ENCODE data around the gene SLC9C2.

Gene SLC9C2

GRCh38 chr1:173590557-173590956, 12.3 kb downstream of the SLC9C2 start:
- Histone ChIP-seq H3K4me3 (no peak overlapping the region), H3K27ac (no peak overlapping the region), H3K9me3 (no peaks in the 10 kb centered on the region), H3K4me1 (no peaks in the 10 kb centered on the region), H3K36me3 (no peaks in the 10 kb centered on the region), H3K27me3 (no peaks in the 10 kb centered on the region)
- no peak for DNase-seq
- TF ChIP-seq, protein P1, sequence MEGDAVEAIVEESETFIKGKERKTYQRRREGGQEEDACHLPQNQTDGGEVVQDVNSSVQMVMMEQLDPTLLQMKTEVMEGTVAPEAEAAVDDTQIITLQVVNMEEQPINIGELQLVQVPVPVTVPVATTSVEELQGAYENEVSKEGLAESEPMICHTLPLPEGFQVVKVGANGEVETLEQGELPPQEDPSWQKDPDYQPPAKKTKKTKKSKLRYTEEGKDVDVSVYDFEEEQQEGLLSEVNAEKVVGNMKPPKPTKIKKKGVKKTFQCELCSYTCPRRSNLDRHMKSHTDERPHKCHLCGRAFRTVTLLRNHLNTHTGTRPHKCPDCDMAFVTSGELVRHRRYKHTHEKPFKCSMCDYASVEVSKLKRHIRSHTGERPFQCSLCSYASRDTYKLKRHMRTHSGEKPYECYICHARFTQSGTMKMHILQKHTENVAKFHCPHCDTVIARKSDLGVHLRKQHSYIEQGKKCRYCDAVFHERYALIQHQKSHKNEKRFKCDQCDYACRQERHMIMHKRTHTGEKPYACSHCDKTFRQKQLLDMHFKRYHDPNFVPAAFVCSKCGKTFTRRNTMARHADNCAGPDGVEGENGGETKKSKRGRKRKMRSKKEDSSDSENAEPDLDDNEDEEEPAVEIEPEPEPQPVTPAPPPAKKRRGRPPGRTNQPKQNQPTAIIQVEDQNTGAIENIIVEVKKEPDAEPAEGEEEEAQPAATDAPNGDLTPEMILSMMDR (IDR thresholded peaks at IDR 0.05): no peak
- intact Hi-C loops (cut with DNase I; ENCODE audit: low total_unique reads): no loop called here

- H3K4me3 ChIP-seq: no peak overlapping the region
- intact Hi-C loops (cut with DNase I; ENCODE audit: low total_unique reads): no loop called here
- H3K4me1 ChIP-seq: no peaks in the 10 kb centered on the region
- H3K9me3 ChIP-seq: no peaks in the 10 kb centered on the region
- no peak for DNase-seq
- no peak overlapping the region for H3K27ac ChIP-seq
- no peaks in the 10 kb centered on the region for H3K36me3 ChIP-seq
- TF ChIP-seq, protein P1 (IDR thresholded peaks at IDR 0.05): no peak
- no peaks in the 10 kb centered on the region for H3K27me3 ChIP-seq
These were observed 21.3 kb downstream of the SLC9C2 start for GRCh38 chr1:173581383-173582079.

DNA sequence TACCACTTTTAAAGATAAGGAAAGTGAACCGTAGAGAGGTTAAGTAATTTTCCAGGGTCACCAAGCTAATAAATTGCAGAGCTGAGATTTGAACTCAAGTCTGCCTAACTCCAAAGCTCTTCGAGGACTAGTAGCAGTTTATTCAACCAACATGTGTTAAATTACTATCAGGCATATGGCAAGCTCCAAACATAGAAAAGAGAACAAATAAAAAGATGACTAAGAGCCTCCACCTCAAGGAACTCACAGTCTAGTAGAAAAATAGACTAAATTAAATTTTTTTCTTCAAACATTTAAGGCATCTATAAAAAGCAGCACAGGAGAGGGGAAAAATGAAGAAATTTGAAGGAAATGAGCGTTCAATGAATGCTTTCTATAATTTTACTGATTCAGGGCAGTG, 22.2 kb downstream of the SLC9C2 start:
- Histone ChIP-seq H3K27me3 (no peaks in the 10 kb centered on the region), H3K27ac (no peak overlapping the region), H3K36me3 (no peaks in the 10 kb centered on the region), H3K4me3 (no peak overlapping the region), H3K9me3 (no peaks in the 10 kb centered on the region), H3K4me1 (no peaks in the 10 kb centered on the region)
- TF ChIP-seq, protein P1 (IDR thresholded peaks at IDR 0.05): no peak
- no peak for DNase-seq
- intact Hi-C loops (cut with DNase I; ENCODE audit: low total_unique reads): no loop called here

DNA sequence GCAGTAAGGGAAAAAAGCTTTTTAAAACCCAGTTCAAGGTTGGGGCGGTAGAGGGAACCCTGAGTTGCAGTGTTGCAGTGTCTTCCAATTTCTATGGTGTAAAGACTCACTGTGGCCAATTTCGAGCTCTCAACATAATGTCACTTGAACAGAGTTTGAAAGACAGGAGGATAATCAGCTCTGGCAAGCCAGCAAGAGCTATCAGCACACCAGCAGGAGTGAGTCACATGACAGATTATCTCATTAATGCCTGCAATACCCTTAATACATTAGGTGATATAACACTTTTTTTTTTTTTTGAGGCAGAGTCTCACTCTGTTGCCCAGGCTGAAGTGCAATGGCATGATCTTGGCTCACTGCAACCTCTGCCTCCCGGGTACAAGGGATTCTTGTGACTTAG, 22.8 kb downstream of the SLC9C2 start:
- no peaks in the 10 kb centered on the region for H3K36me3 ChIP-seq
- no peaks in the 10 kb centered on the region for H3K27me3 ChIP-seq
- DNase-seq: no peak
- no peak overlapping the region for H3K4me3 ChIP-seq
- intact Hi-C loops (cut with DNase I; ENCODE audit: low total_unique reads): no loop called here
- TF ChIP-seq, protein P1 (IDR thresholded peaks at IDR 0.05): no peak
- H3K4me1 ChIP-seq: no peaks in the 10 kb centered on the region
- no peaks in the 10 kb centered on the region for H3K9me3 ChIP-seq
- no peak overlapping the region for H3K27ac ChIP-seq

GRCh38 chr1:173573596-173573995, 29.3 kb downstream of the SLC9C2 start:
- Histone ChIP-seq H3K4me1 (no peaks in the 10 kb centered on the region), H3K36me3 (no peaks in the 10 kb centered on the region), H3K4me3 (no peak overlapping the region), H3K27me3 (no peaks in the 10 kb centered on the region), H3K9me3 (no peaks in the 10 kb centered on the region), H3K27ac (no peak overlapping the region)
- intact Hi-C loops (cut with DNase I; ENCODE audit: low total_unique reads): no loop called here
- TF ChIP-seq, protein P1 (IDR thresholded peaks at IDR 0.05): no peak
- no peak for DNase-seq

All from tibial artery (tissue), 4 donors.